Smooth muscle cell (in vitro differentiated cells): ENCODE results near the gene MYLK. TPM values are rescaled to one million over a fixed set of nuclear protein-coding genes. Genes with fewer than 3 reads are reported as not detected.

ENCODE experiments used
- DNase-seq: peaks from one replicate; lab custom pipeline; 2025; ENCODE audit not compliant: unreplicated experiment; lab: John Stamatoyannopoulos, UW
- H2AFZ ChIP-seq: fragments of 200-600 bp; sonication (generic); 2 replicates; pipeline ENCODE4 v1.6.0; 2016; ENCODE audit warnings: antibody characterized with exemption, low read depth, mild to moderate bottlenecking
- H3F3A ChIP-seq: fragments of 200-600 bp; sonication (generic); 2 replicates; pipeline ENCODE4 v1.6.0; 2017; ENCODE audit warnings: antibody characterized with exemption, low read depth
- H3K27ac ChIP-seq: fragments of 200-600 bp; sonication (generic); 2 replicates; pipeline ENCODE4 v1.5.1; 2016; ENCODE audit warnings: low read depth, mild to moderate bottlenecking
- H3K27me3 ChIP-seq: fragments of 200-600 bp; sonication (generic); 2 replicates; pipeline ENCODE4 v1.6.1; 2016; ENCODE audit warnings: low read depth, mild to moderate bottlenecking
- H3K36me3 ChIP-seq: fragments of 200-600 bp; sonication (generic); 2 replicates; pipeline ENCODE4 v1.5.1; 2016; ENCODE audit warnings: low read depth
- H3K4me1 ChIP-seq: fragments of 200-600 bp; sonication (generic); 2 replicates; pipeline ENCODE4 v1.5.1; 2016; ENCODE audit warnings: low read depth
- H3K4me2 ChIP-seq: fragments of 200-600 bp; sonication (generic); 2 replicates; pipeline ENCODE4 v1.6.0; 2016; ENCODE audit warnings: mild to moderate bottlenecking
- H3K4me3 ChIP-seq: fragments of 200-600 bp; sonication (generic); 2 replicates; pipeline ENCODE4 v1.5.1; 2016; ENCODE audit warnings: mild to moderate bottlenecking
- H3K79me2 ChIP-seq: fragments of 200-600 bp; sonication (generic); 2 replicates; pipeline ENCODE4 v1.6.0; 2016; ENCODE audit warnings: low read depth, mild to moderate bottlenecking
- H3K9ac ChIP-seq: fragments of 200-600 bp; sonication (generic); 2 replicates; pipeline ENCODE4 v1.6.0; 2016; ENCODE audit warnings: low read depth
- H3K9me3 ChIP-seq: fragments of 200-600 bp; sonication (generic); replicated peaks from 2 replicates; pipeline ENCODE4 v1.5.1; 2016; ENCODE audit warnings: low read depth
- H4K20me1 ChIP-seq: fragments of 200-600 bp; sonication (generic); 2 replicates; pipeline ENCODE4 v1.6.0; 2016; ENCODE audit warnings: low read depth
- WGBS: methylation state at CpG from one replicate; pipeline ENCODE4 v1.1.7; 2016; ENCODE audit warnings: low lambda C conversion rate; 5-methylcytosine and 5-hydroxymethylcytosine counted together
- polyA plus RNA-seq: library from polyadenylated mRNA; unstranded; fragments of >200 nt; fragmentation: Nextera tagmentation; extraction: Ambion mirVana; gene quantifications from 2 replicates; pipeline ENCODE4 v1.2.1, GENCODE V29; 2016
- total RNA-seq: library from RNA; depleted of rRNA; stranded (reverse); fragments of >200 nt; gene quantifications from 2 replicates; pipeline ENCODE4 v1.2.3, GENCODE V29; 2014
- TF ChIP-seq, protein P1 (sequence below): fragments of 200-600 bp; sonication (generic); IDR thresholded peaks from 2 replicates; pipeline ENCODE4 v1.5.1; 2017; ENCODE audit warnings: borderline replicate concordance, mild to moderate bottlenecking, antibody characterized with exemption; ENCODE audit not compliant: insufficient read depth, poor library complexity, severe bottlenecking

The MYLK gene
- total and polyA plus RNA-seq, 2 experiments from 2014 or later = 13.6 to 25.5 TPM

DNA sequence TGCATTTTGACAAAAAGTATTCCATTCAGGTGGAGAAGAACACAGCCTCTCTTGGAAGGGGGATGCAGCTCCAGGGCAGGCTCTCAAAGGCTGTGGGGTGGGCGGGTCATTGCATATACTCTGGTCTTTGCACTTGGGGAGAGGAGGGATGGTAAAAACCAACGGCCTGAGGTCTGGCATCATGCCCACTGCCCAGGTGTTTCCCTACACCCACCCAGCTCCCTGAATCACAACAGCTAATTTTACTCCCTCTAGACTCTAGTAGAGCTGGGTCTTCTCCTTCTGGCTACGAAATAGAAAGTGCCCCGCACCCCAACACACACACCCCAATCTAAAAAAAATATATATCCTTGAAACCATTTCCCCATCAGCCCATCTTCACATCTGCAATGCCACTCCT is 1.0 kb downstream of the MYLK start:
- Histone ChIP-seq H3F3A (no peaks in the 10 kb centered on the region), H3K79me2 (no peaks in the 10 kb centered on the region), H3K9me3 (no peaks in the 10 kb centered on the region), H3K36me3 (no peaks in the 10 kb centered on the region), H3K4me3 (peak overlapping the region; percentile 63), H3K27me3 (no peaks in the 10 kb centered on the region), H2AFZ (peak overlapping the region; percentile 89), H3K9ac (no peak overlapping the region), H3K4me2 (peak overlapping the region; percentile 94), H3K27ac (no peak overlapping the region), H4K20me1 (no peaks in the 10 kb centered on the region), H3K4me1 (peaks cover 17% of the 10 kb centered on the region)
- whole genome bisulfite sequencing = 91% methylated on average over 4 of the region's 4 CpGs
- TF ChIP-seq, protein P1, sequence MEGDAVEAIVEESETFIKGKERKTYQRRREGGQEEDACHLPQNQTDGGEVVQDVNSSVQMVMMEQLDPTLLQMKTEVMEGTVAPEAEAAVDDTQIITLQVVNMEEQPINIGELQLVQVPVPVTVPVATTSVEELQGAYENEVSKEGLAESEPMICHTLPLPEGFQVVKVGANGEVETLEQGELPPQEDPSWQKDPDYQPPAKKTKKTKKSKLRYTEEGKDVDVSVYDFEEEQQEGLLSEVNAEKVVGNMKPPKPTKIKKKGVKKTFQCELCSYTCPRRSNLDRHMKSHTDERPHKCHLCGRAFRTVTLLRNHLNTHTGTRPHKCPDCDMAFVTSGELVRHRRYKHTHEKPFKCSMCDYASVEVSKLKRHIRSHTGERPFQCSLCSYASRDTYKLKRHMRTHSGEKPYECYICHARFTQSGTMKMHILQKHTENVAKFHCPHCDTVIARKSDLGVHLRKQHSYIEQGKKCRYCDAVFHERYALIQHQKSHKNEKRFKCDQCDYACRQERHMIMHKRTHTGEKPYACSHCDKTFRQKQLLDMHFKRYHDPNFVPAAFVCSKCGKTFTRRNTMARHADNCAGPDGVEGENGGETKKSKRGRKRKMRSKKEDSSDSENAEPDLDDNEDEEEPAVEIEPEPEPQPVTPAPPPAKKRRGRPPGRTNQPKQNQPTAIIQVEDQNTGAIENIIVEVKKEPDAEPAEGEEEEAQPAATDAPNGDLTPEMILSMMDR = no peak
- no peak for DNase-seq

GRCh38 chr3:123881771-123882170 is 2.4 kb downstream of the MYLK start:
- H3K79me2 ChIP-seq = no peaks in the 10 kb centered on the region
- 100% methylated on average over 2 of the region's 2 CpGs for WGBS
- TF ChIP-seq, protein P1 = no peak
- no peaks in the 10 kb centered on the region for H3F3A ChIP-seq
- no peak overlapping the region for H3K4me3 ChIP-seq
- H3K9me3 ChIP-seq = no peaks in the 10 kb centered on the region
- no peak overlapping the region for H3K4me2 ChIP-seq
- peaks cover 17% of the 10 kb centered on the region for H3K4me1 ChIP-seq
- no peaks in the 10 kb centered on the region for H3K27me3 ChIP-seq
- H3K36me3 ChIP-seq = no peaks in the 10 kb centered on the region
- no peak for DNase-seq
- no peak overlapping the region for H3K9ac ChIP-seq
- H2AFZ ChIP-seq = no peak overlapping the region
- no peak overlapping the region for H3K27ac ChIP-seq
- no peaks in the 10 kb centered on the region for H4K20me1 ChIP-seq

DNA sequence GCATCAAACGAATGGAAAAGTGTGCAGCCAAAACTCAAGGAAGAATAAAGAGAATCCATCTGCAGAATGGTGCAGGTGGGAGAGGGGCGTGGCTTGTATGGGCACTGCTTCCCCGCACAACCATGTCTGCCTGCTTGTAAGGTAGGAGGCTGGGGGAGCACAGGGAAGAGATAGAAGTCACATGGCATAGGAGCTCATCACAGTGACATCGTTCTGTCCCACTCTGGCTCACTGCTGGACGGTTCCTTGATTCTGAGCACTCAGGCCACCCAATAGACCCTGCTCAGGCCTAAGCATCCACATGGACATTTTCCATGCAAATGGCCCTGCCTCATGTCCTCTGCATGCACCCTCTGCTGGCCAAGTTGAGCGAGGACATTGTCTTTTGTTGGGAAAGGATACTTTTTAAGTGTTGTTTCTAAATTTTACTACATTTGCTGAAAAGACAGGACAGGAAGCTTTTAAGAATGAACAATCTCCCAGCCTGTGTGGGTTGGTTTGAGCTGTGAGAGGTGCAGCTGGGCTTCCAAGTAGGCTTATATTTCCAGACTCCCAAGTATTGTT is 3.1 kb downstream of the MYLK start:
- Histone ChIP-seq H3F3A (no peaks in the 10 kb centered on the region), H3K4me3 (no peak overlapping the region), H3K9me3 (no peaks in the 10 kb centered on the region), H3K36me3 (no peaks in the 10 kb centered on the region), H3K9ac (no peak overlapping the region), H3K79me2 (no peaks in the 10 kb centered on the region), H3K4me1 (peaks cover 17% of the 10 kb centered on the region), H4K20me1 (no peaks in the 10 kb centered on the region), H3K4me2 (no peak overlapping the region), H3K27ac (no peak overlapping the region), H3K27me3 (no peaks in the 10 kb centered on the region), H2AFZ (no peak overlapping the region)
- DNase-seq = no peak
- 83% methylated on average over 6 of the region's 6 CpGs for WGBS
- TF ChIP-seq, protein P1 = peak; percentile 54

DNA sequence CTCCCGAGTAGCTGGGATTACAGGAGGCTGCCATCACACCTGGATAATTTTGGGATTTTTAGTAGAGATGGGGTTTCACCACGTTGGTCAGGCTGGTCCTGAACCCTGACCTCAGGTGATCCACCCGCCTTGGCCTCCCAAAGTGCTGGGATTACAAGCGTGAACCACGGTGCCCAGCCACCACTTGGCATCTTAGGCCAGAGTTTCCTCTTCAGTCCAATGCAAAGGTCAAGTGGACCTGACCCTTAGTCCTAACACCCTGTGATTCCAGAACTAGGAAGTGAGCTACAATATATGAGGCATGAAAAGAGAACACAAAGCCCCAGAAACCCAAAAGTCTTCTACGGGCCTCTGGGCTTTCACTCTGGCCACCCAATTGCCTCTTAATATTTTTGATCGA is 5.3 kb downstream of the MYLK start:
- no peak for DNase-seq
- H3K9ac ChIP-seq = no peak overlapping the region
- no peak overlapping the region for H3K27ac ChIP-seq
- H3K4me1 ChIP-seq = peaks cover 17% of the 10 kb centered on the region
- TF ChIP-seq, protein P1 = no peak
- 93% methylated on average over 7 of the region's 7 CpGs for WGBS
- H2AFZ ChIP-seq = no peak overlapping the region
- no peaks in the 10 kb centered on the region for H3K79me2 ChIP-seq
- no peak overlapping the region for H3K4me2 ChIP-seq
- no peaks in the 10 kb centered on the region for H3K27me3 ChIP-seq
- no peaks in the 10 kb centered on the region for H3F3A ChIP-seq
- no peak overlapping the region for H3K4me3 ChIP-seq
- H3K9me3 ChIP-seq = no peaks in the 10 kb centered on the region
- no peaks in the 10 kb centered on the region for H3K36me3 ChIP-seq
- no peaks in the 10 kb centered on the region for H4K20me1 ChIP-seq
